ENCODE measurements around the gene MRAS. TPM values are rescaled to one million over a fixed set of nuclear protein-coding genes. Genes with fewer than 3 reads are reported as not detected.
A peak's percentile ranks its signal among the peaks of the same experiment; 100 is the strongest.

Gene MRAS
- total and polyA plus RNA-seq, 2 of the 13 experiments (the other 11 are each of a cell fraction or from before 2014, with no cell fraction given): 8.8 to 36.2 TPM

GRCh38 chr3:138434276-138434874, 86.0 kb downstream of the MRAS start, which contains the start of gene ESYT3 (continued):
- peak; percentile 45; the same call in 1 of the 2 replicates for TF ChIP-seq MNT (IDR thresholded peaks at IDR 0.05)
- TF ChIP-seq ZNF749 (CRISPR knock-in tag; IDR thresholded peaks at IDR 0.05; ENCODE audit: borderline replicate concordance): peak; percentile 92; the same call in 1 of the 2 replicates
- TF ChIP-seq KIAA2018 (CRISPR knock-in tag; IDR thresholded peaks at IDR 0.05; ENCODE audit: borderline replicate concordance): no peak
- TF ChIP-seq ZNF589 (CRISPR knock-in tag; conservative IDR thresholded peaks at IDR 0.05): no peak; the same call in 1 of the 2 replicates
- no peak for TF ChIP-seq ZNF3 (CRISPR knock-in tag; IDR thresholded peaks at IDR 0.05)
- no peak for TF ChIP-seq ZNF260 (CRISPR knock-in tag; IDR thresholded peaks at IDR 0.05; ENCODE audit: borderline replicate concordance, low read depth)
- no peak for TF ChIP-seq GATA4 (IDR thresholded peaks at IDR 0.05; ENCODE audit: borderline replicate concordance, low read depth)
- TF ChIP-seq SMARCE1 (IDR thresholded peaks at IDR 0.05; ENCODE audit: borderline replicate concordance): no peak
- no peak for TF ChIP-seq AFF4 (CRISPR knock-in tag; IDR thresholded peaks at IDR 0.05)
- no peak; the same call in 1 of the 2 replicates for TF ChIP-seq ZXDC (CRISPR knock-in tag; IDR thresholded peaks at IDR 0.05)
- no peak; the same call in 1 of the 2 replicates for TF ChIP-seq KDM6A (CRISPR knock-in tag; IDR thresholded peaks at IDR 0.05; ENCODE audit: low read depth)
- TF ChIP-seq ZNF616 (CRISPR knock-in tag; IDR thresholded peaks at IDR 0.05; ENCODE audit: low read depth): peak; percentile 93; the same call in 1 of the 2 replicates
- peak; percentile 82 for TF ChIP-seq SP4 (CRISPR knock-in tag; IDR thresholded peaks at IDR 0.05)
